Skin of body (tissue), 2 donors: ENCODE results near the gene COX4I2. TPM values are rescaled to one million over a fixed set of nuclear protein-coding genes. Genes with fewer than 3 reads are reported as not detected.
"Not testable (repeated sequence)": the region's sequence is repeated elsewhere in the genome, so short reads cannot be mapped to it uniquely, and the experiment has no call there.

Experiments
- DNase-seq: peaks from one replicate; lab custom pipeline; 2025; lab: John Stamatoyannopoulos, UW
- total RNA-seq: library from RNA; depleted of rRNA; stranded (reverse); fragments of >200 nt; gene quantifications from one replicate; pipeline ENCODE4 v1.2.3, GENCODE V29; 2014

The COX4I2 gene
- total RNA-seq, 1 donor from 2014 or later = 4.1 TPM

- DNase-seq = no peak
These were observed 15.8 kb downstream of the COX4I2 start for GRCh38 chr20:31653561-31653960.

GRCh38 chr20:31654534-31654933 lies 16.8 kb downstream of the COX4I2 start:
- no peak for DNase-seq

GRCh38 chr20:31661625-31662371 lies 24.1 kb downstream of the COX4I2 start:
- peak; percentile 66 for DNase-seq

- DNase-seq = no peak
These were observed 24.7 kb downstream of the COX4I2 start for GRCh38 chr20:31662372-31662854.

GRCh38 chr20:31663524-31663837 lies 25.8 kb downstream of the COX4I2 start:
- no peak for DNase-seq

- DNase-seq = no peak
These were observed 26.4 kb downstream of the COX4I2 start for GRCh38 chr20:31663838-31664695.

- no peak for DNase-seq
These were observed 27.1 kb downstream of the COX4I2 start for GRCh38 chr20:31664696-31665354.

- no peak for DNase-seq
These were observed 28.0 kb downstream of the COX4I2 start for GRCh38 chr20:31665753-31666152.

- DNase-seq = no peak
These were observed 28.7 kb downstream of the COX4I2 start for GRCh38 chr20:31666258-31667042.

GRCh38 chr20:31667315-31668285 lies 29.9 kb downstream of the COX4I2 start:
- DNase-seq = no peak

GRCh38 chr20:31668944-31669343 lies 31.2 kb downstream of the COX4I2 start:
- DNase-seq = not testable (repeated sequence)

- no peak for DNase-seq
These were observed 32.2 kb downstream of the COX4I2 start for GRCh38 chr20:31669876-31670275.

GRCh38 chr20:31670371-31671228 lies 32.9 kb downstream of the COX4I2 start:
- DNase-seq = no peak

GRCh38 chr20:31671324-31671723 lies 33.6 kb downstream of the COX4I2 start:
- DNase-seq = no peak

GRCh38 chr20:31673435-31673834 lies 35.7 kb downstream of the COX4I2 start:
- DNase-seq = no peak

GRCh38 chr20:31673943-31674463 lies 36.3 kb downstream of the COX4I2 start:
- DNase-seq = no peak

- no peak for DNase-seq
These were observed 37.4 kb downstream of the COX4I2 start for GRCh38 chr20:31674895-31675827.
